DOHH2 (cell line): Measurements from ENCODE around the gene HOXA13.
A peak's percentile ranks its signal among the peaks of the same experiment; 100 is the strongest.

Experiments
- H3F3A ChIP-seq: fragments of 200-600 bp; sonication (generic), shearing (Covaris generic); 2 replicates; pipeline ENCODE4 v1.6.0; 2016; ENCODE audit warnings: antibody characterized with exemption, mild to moderate bottlenecking; ENCODE audit not compliant: control insufficient read depth, insufficient read depth
- H3K27ac ChIP-seq: fragments of 200-600 bp; sonication (generic); 2 replicates; pipeline ENCODE4 v1.5.1; 2014; ENCODE audit warnings: low read depth, mild to moderate bottlenecking, low read length, moderate library complexity
- H3K27me3 ChIP-seq: fragments of 200-600 bp; sonication (generic); 2 replicates; pipeline ENCODE4 v1.6.1; 2014; ENCODE audit warnings: mild to moderate bottlenecking, low read length, mixed read lengths; ENCODE audit not compliant: control insufficient read depth
- H3K36me3 ChIP-seq: fragments of 200-600 bp; sonication (generic); 2 replicates; pipeline ENCODE4 v1.6.1; 2014; ENCODE audit warnings: mild to moderate bottlenecking, low read length, moderate library complexity, mixed read lengths; ENCODE audit not compliant: control insufficient read depth
- H3K4me1 ChIP-seq: fragments of 200-600 bp; sonication (generic); 2 replicates; pipeline ENCODE4 v1.6.1; 2014; ENCODE audit warnings: mild to moderate bottlenecking, low read length, mixed read lengths; ENCODE audit not compliant: control insufficient read depth
- H3K4me2 ChIP-seq: fragments of 200-600 bp; sonication (generic); 2 replicates; pipeline ENCODE4 v1.6.0; 2014; ENCODE audit warnings: mild to moderate bottlenecking, low read length, moderate library complexity
- H3K4me3 ChIP-seq: fragments of 200-600 bp; sonication (generic); 2 replicates; pipeline ENCODE4 v1.5.1; 2014; ENCODE audit warnings: mild to moderate bottlenecking, low read length, mixed read lengths
- H3K79me2 ChIP-seq: fragments of 200-600 bp; sonication (generic); 2 replicates; pipeline ENCODE4 v1.6.1; 2014; ENCODE audit warnings: mild to moderate bottlenecking, low read length, mixed read lengths; ENCODE audit not compliant: control insufficient read depth
- H3K9me2 ChIP-seq: fragments of 200-600 bp; sonication (generic); replicated peaks from 2 replicates; pipeline ENCODE4 v1.6.1; 2014; ENCODE audit warnings: mild to moderate bottlenecking, low read length, mixed read lengths; ENCODE audit not compliant: control insufficient read depth
- H3K9me3 ChIP-seq: fragments of 200-600 bp; sonication (generic); 2 replicates; pipeline ENCODE4 v1.6.1; 2014; ENCODE audit warnings: antibody characterized with exemption, low read length, mixed read lengths; ENCODE audit not compliant: control insufficient read depth, insufficient read depth
- H4K20me1 ChIP-seq: fragments of 200-600 bp; sonication (generic); 2 replicates; pipeline ENCODE4 v1.6.0; 2014; ENCODE audit warnings: low read depth, mild to moderate bottlenecking, antibody characterized with exemption, low read length, moderate library complexity; ENCODE audit not compliant: control insufficient read depth, insufficient read depth
- EZH2phosphoT487 ChIP-seq: fragments of 200-600 bp; sonication (generic); IDR thresholded peaks from 2 replicates; pipeline ENCODE4 v1.6.1; 2017; ENCODE audit warnings: borderline replicate concordance, mild to moderate bottlenecking, antibody characterized with exemption, low read length, moderate library complexity, mixed read lengths
- TF ChIP-seq, protein P1 (sequence below): fragments of 200-600 bp; sonication (generic); IDR thresholded peaks from one replicate; pipeline ENCODE4 v1.5.1; 2014; ENCODE audit warnings: antibody characterized with exemption, mild to moderate bottlenecking, low read depth, low read length; ENCODE audit not compliant: poor library complexity, severe bottlenecking

Gene HOXA13

DNA sequence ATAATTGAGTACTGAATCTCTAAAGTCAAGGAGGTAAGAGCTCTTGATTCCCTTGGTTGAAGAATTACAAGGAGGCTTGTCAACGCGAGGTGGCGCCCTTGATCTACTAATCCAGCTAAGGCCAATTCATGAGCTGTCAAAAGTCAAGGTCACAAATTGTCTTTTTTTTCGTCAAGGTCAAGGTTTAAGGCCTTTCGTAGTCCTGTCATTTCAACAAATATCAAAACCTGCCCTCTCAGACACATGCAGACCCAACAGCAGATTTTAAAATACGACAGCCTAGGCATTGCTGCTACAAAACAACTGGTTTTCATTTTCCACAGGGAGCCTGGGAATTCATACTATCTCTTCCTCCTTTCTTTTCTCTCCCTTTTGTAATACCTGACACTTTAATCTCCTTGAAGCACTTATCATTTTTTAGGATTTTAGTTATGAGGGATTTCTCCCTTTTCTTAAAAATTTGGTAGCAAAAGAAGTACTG lies 3.6 kb downstream of the HOXA13 start:
- no peaks in the 10 kb centered on the region for H3K79me2 ChIP-seq
- peaks cover 2% of the 10 kb centered on the region; the same call in 1 of the 2 replicates for H3F3A ChIP-seq
- H3K27ac ChIP-seq, result no peak overlapping the region
- no peaks in the 10 kb centered on the region for H3K36me3 ChIP-seq
- peaks cover 7% of the 10 kb centered on the region; the same call in 1 of the 2 replicates for H4K20me1 ChIP-seq
- H3K9me3 ChIP-seq, result no peaks in the 10 kb centered on the region
- no peak overlapping the region for H3K4me2 ChIP-seq
- H3K4me1 ChIP-seq, result peaks cover 15% of the 10 kb centered on the region
- H3K9me2 ChIP-seq, result no peaks in the 10 kb centered on the region
- no peak overlapping the region for H3K4me3 ChIP-seq
- TF ChIP-seq EZH2phosphoT487, result no peak
- TF ChIP-seq, protein P1, sequence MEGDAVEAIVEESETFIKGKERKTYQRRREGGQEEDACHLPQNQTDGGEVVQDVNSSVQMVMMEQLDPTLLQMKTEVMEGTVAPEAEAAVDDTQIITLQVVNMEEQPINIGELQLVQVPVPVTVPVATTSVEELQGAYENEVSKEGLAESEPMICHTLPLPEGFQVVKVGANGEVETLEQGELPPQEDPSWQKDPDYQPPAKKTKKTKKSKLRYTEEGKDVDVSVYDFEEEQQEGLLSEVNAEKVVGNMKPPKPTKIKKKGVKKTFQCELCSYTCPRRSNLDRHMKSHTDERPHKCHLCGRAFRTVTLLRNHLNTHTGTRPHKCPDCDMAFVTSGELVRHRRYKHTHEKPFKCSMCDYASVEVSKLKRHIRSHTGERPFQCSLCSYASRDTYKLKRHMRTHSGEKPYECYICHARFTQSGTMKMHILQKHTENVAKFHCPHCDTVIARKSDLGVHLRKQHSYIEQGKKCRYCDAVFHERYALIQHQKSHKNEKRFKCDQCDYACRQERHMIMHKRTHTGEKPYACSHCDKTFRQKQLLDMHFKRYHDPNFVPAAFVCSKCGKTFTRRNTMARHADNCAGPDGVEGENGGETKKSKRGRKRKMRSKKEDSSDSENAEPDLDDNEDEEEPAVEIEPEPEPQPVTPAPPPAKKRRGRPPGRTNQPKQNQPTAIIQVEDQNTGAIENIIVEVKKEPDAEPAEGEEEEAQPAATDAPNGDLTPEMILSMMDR, result peak; percentile 90
- peaks cover 86% of the 10 kb centered on the region for H3K27me3 ChIP-seq

- Histone ChIP-seq H3K27ac (no peak overlapping the region), H3K27me3 (peaks cover 89% of the 10 kb centered on the region), H3K4me1 (peaks cover 3% of the 10 kb centered on the region; the same call in 1 of the 2 replicates), H3F3A (peaks cover 2% of the 10 kb centered on the region; the same call in 1 of the 2 replicates), H3K4me2 (no peak overlapping the region), H3K9me2 (no peaks in the 10 kb centered on the region), H3K9me3 (no peaks in the 10 kb centered on the region), H4K20me1 (0 out of 2 replicates have a peak, but pooled peaks cover 5% of the 10 kb centered on the region), H3K36me3 (no peaks in the 10 kb centered on the region), H3K79me2 (no peaks in the 10 kb centered on the region), H3K4me3 (no peak overlapping the region)
- TF ChIP-seq, protein P1, result no peak
- peak; percentile 7; the same call in 1 of the 2 replicates for TF ChIP-seq EZH2phosphoT487
These were observed 5.1 kb downstream of the HOXA13 start for GRCh38 chr7:27194686-27195379.

DNA sequence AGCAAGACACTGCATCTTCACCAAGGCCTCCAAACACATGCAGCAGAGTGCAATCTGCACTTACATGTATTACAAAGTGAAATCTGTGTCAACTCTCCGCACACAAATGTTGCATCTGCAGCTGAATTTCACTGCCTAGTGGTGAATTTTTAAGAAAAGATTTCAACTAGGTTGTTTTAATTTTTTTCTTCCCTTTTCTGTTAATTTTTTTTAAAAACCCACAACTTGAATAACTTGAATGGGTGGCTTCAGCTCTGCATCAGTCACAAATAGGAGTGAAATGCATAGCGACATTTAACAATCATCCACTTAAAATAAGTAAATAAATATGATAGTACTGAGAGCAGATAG lies 5.9 kb downstream of the HOXA13 start:
- no peak for TF ChIP-seq EZH2phosphoT487
- TF ChIP-seq, protein P1, result no peak
- Histone ChIP-seq H3K27me3 (peaks cover 94% of the 10 kb centered on the region), H3K27ac (no peak overlapping the region), H3K79me2 (no peaks in the 10 kb centered on the region), H3K4me2 (no peak overlapping the region), H4K20me1 (0 out of 2 replicates have a peak, but pooled peaks cover 8% of the 10 kb centered on the region), H3K9me3 (no peaks in the 10 kb centered on the region), H3K36me3 (no peaks in the 10 kb centered on the region), H3K4me3 (no peak overlapping the region), H3K4me1 (peaks cover 8% of the 10 kb centered on the region), H3K9me2 (no peaks in the 10 kb centered on the region), H3F3A (peaks cover 2% of the 10 kb centered on the region; the same call in 1 of the 2 replicates)
